Measurements from ENCODE around the gene CFH.

GRCh38 chr1:196640976-196641375 lies 10.9 kb upstream of the CFH start:
- TF ChIP-seq, protein P1, sequence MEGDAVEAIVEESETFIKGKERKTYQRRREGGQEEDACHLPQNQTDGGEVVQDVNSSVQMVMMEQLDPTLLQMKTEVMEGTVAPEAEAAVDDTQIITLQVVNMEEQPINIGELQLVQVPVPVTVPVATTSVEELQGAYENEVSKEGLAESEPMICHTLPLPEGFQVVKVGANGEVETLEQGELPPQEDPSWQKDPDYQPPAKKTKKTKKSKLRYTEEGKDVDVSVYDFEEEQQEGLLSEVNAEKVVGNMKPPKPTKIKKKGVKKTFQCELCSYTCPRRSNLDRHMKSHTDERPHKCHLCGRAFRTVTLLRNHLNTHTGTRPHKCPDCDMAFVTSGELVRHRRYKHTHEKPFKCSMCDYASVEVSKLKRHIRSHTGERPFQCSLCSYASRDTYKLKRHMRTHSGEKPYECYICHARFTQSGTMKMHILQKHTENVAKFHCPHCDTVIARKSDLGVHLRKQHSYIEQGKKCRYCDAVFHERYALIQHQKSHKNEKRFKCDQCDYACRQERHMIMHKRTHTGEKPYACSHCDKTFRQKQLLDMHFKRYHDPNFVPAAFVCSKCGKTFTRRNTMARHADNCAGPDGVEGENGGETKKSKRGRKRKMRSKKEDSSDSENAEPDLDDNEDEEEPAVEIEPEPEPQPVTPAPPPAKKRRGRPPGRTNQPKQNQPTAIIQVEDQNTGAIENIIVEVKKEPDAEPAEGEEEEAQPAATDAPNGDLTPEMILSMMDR (IDR thresholded peaks at IDR 0.05), result no peak
- no peak for TF ChIP-seq POLR2AphosphoS5 (IDR thresholded peaks at IDR 0.05)
- TF ChIP-seq POLR2A (IDR thresholded peaks at IDR 0.05), result no peak
- no peak for TF ChIP-seq EP300 (IDR thresholded peaks at IDR 0.05)

Measured in upper lobe of left lung (tissue), 4 donors.